Neural cell (in vitro differentiated cells): ENCODE results near the gene ITGAE. TPM values are rescaled to one million over a fixed set of nuclear protein-coding genes. Genes with fewer than 3 reads are reported as not detected.

Source experiments
- H2AFZ ChIP-seq: fragments of 200-600, 300-800 bp; sonication (generic), shearing (Covaris generic); 2 replicates; pipeline ENCODE4 v1.6.0; 2014; ENCODE audit warnings: low read depth, mild to moderate bottlenecking, antibody characterized with exemption, low read length, moderate library complexity
- H3F3A ChIP-seq: fragments of 200-600 bp; shearing (Covaris generic); 2 replicates; pipeline ENCODE4 v1.6.1; 2016; ENCODE audit warnings: mild to moderate bottlenecking, moderate library complexity, mixed read lengths, antibody characterized with exemption, low read length; ENCODE audit not compliant: insufficient read depth, poor library complexity, severe bottlenecking
- H3K27ac ChIP-seq: fragments of 200-600, 300-800 bp; sonication (generic), shearing (Covaris generic); 2 replicates; pipeline ENCODE4 v1.5.1; 2014; ENCODE audit warnings: mild to moderate bottlenecking, low read length, moderate library complexity
- H3K27me3 ChIP-seq: fragments of 300-800, 200-600 bp; sonication (generic), shearing (Covaris generic); 2 replicates; pipeline ENCODE4 v1.6.0; 2014; ENCODE audit warnings: mild to moderate bottlenecking, low read depth, low read length, moderate library complexity; ENCODE audit not compliant: insufficient read depth
- H3K36me3 ChIP-seq: fragments of 300-800, 200-600 bp; sonication (generic), shearing (Covaris generic); 2 replicates; pipeline ENCODE4 v1.5.1; 2014; ENCODE audit warnings: mild to moderate bottlenecking, antibody characterized with exemption, low read length, moderate library complexity; ENCODE audit not compliant: insufficient read depth
- H3K4me2 ChIP-seq: fragments of 300-800, 200-600 bp; sonication (generic), shearing (Covaris generic); 2 replicates; pipeline ENCODE4 v1.6.0; 2014; ENCODE audit warnings: mild to moderate bottlenecking, low read length
- H3K4me3 ChIP-seq: fragments of 300-800, 200-600 bp; sonication (generic), shearing (Covaris generic); 2 replicates; pipeline ENCODE4 v1.5.1; 2014; ENCODE audit warnings: mild to moderate bottlenecking, low read length, moderate library complexity
- H3K79me2 ChIP-seq: fragments of 200-600 bp; shearing (Covaris generic); replicated peaks from 2 replicates; pipeline ENCODE4 v1.6.0; 2014; ENCODE audit warnings: mild to moderate bottlenecking, low read length, moderate library complexity; ENCODE audit not compliant: insufficient read depth
- H3K9ac ChIP-seq: fragments of 300-800, 200-600 bp; sonication (generic), shearing (Covaris generic); 2 replicates; pipeline ENCODE4 v1.6.1; 2016; ENCODE audit warnings: mild to moderate bottlenecking, low read length, mixed read lengths
- H3K9me2 ChIP-seq: fragments of 200-600 bp; shearing (Covaris generic); 2 replicates; pipeline ENCODE4 v1.6.1; 2016; ENCODE audit warnings: mild to moderate bottlenecking, low read length, mixed read lengths; ENCODE audit not compliant: insufficient read depth
- H3K9me3 ChIP-seq: fragments of 200-600, 300-800 bp; sonication (generic), shearing (Covaris generic); 2 replicates; pipeline ENCODE4 v1.6.1; 2016; ENCODE audit warnings: mild to moderate bottlenecking, mixed run types, low read length, moderate library complexity, mixed read lengths
- H4K20me1 ChIP-seq: fragments of 200-600 bp; shearing (Covaris generic); 2 replicates; pipeline ENCODE4 v1.6.1; 2016; ENCODE audit warnings: mild to moderate bottlenecking, mixed run types; ENCODE audit not compliant: insufficient read depth
- CTCF ChIP-seq: fragments of 450-650 bp; IDR thresholded peaks from 2 replicates; pipeline ENCODE4 v1.5.1; 2014; ENCODE audit warnings: antibody characterized with exemption, mild to moderate bottlenecking, moderate library complexity; ENCODE audit not compliant: poor library complexity, severe bottlenecking
- EP300 ChIP-seq: fragments of 450-650 bp; conservative IDR thresholded peaks from 2 replicates; pipeline ENCODE4 v1.6.1; 2014; ENCODE audit warnings: antibody characterized with exemption, mild to moderate bottlenecking, moderate library complexity; ENCODE audit not compliant: poor library complexity, severe bottlenecking
- EZH2 ChIP-seq: fragments of 200-600, 300-800 bp; shearing (Covaris generic), sonication (generic); IDR thresholded peaks from 2 replicates; pipeline ENCODE4 v1.6.1; 2014; ENCODE audit warnings: antibody characterized with exemption, low read length, borderline replicate concordance, mild to moderate bottlenecking; ENCODE audit not compliant: insufficient read depth, poor library complexity, severe bottlenecking
- MXI1 ChIP-seq: fragments of 450-650 bp; conservative IDR thresholded peaks from 2 replicates; pipeline ENCODE4 v1.6.1; 2014; ENCODE audit warnings: antibody characterized with exemption, mild to moderate bottlenecking; ENCODE audit not compliant: poor library complexity, severe bottlenecking
- POLR2AphosphoS5 ChIP-seq: IDR thresholded peaks from 2 replicates; pipeline ENCODE4 v1.6.1; 2012
- RAD21 ChIP-seq: fragments of 450-650 bp; conservative IDR thresholded peaks from 2 replicates; pipeline ENCODE4 v1.6.1; 2014; ENCODE audit warnings: antibody characterized with exemption, mild to moderate bottlenecking, moderate library complexity
- REST ChIP-seq: IDR thresholded peaks from 2 replicates; pipeline ENCODE4 v1.6.1; 2012; ENCODE audit warnings: borderline replicate concordance
- SMC3 ChIP-seq: fragments of 450-650 bp; conservative IDR thresholded peaks from 2 replicates; pipeline ENCODE4 v1.6.1; 2014; ENCODE audit warnings: antibody characterized with exemption, mild to moderate bottlenecking, moderate library complexity; ENCODE audit not compliant: poor library complexity
- TAF1 ChIP-seq: IDR thresholded peaks from 2 replicates; pipeline ENCODE4 v1.6.1; 2012; ENCODE audit warnings: low read depth
- polyA plus RNA-seq: library from polyadenylated mRNA; depleted of rRNA; stranded (reverse); fragments of >200 nt; gene quantifications from 2 replicates; pipeline ENCODE4 v1.2.3, GENCODE V29; 2014

The ITGAE gene
- polyA plus RNA-seq, 1 donor from 2014 or later, result 169 TPM

- no peaks in the 10 kb centered on the region for H3K9me2 ChIP-seq
- no peaks in the 10 kb centered on the region for H3K9me3 ChIP-seq
- no peaks in the 10 kb centered on the region for H3K36me3 ChIP-seq
- H3K9ac ChIP-seq, result no peak overlapping the region
- peak overlapping the region; percentile 97 for H3K4me3 ChIP-seq
- TF ChIP-seq EP300 (no peak), RAD21 (no peak), POLR2AphosphoS5 (no peak), EZH2 (no peak), REST (no peak)
- H3K4me2 ChIP-seq, result no peak overlapping the region
- H3F3A ChIP-seq, result no peaks in the 10 kb centered on the region
- no peaks in the 10 kb centered on the region for H4K20me1 ChIP-seq
- H3K27ac ChIP-seq, result no peak overlapping the region
- H3K79me2 ChIP-seq, result peaks cover 30% of the 10 kb centered on the region
- no peak overlapping the region for H2AFZ ChIP-seq
- H3K27me3 ChIP-seq, result no peaks in the 10 kb centered on the region
These were observed 45.6 kb upstream of the ITGAE start for GRCh38 chr17:3846437-3847164.

GRCh38 chr17:3845621-3846436, 44.8 kb upstream of the ITGAE start, which contains the start of gene NCBP3:
NCBP3 (minus strand) TSS chr17:3846246; CDS start chr17:3846223, 23 bp downstream.
- peak within 1 kb of the TSS; percentile 67 for H3K4me2 ChIP-seq

More at GRCh38 chr17:3845621-3846436, 44.8 kb upstream of the ITGAE start, which contains the start of gene NCBP3:
- H2AFZ ChIP-seq, result peak within 1 kb of the TSS; percentile 99
- no peaks in the 10 kb centered on the region for H3F3A ChIP-seq
- no peaks in the 10 kb centered on the region for H3K27me3 ChIP-seq
- no peaks in the 10 kb centered on the region for H3K9me3 ChIP-seq
- TF ChIP-seq CTCF, result peak; percentile 99
- TF ChIP-seq TAF1, result peak; percentile 83
- peak; percentile 87 for TF ChIP-seq REST
- TF ChIP-seq EZH2, result no peak
- TF ChIP-seq SMC3, result peak; percentile 73
- peak; percentile 57 for TF ChIP-seq RAD21
- TF ChIP-seq MXI1, result peak; percentile 68
- TF ChIP-seq POLR2AphosphoS5, result peak; percentile 93
- peak; percentile 69 for TF ChIP-seq EP300
- no peaks in the 10 kb centered on the region for H4K20me1 ChIP-seq
- peak within 1 kb of the TSS; percentile 96 for H3K27ac ChIP-seq
- peak within 1 kb of the TSS; percentile 98 for H3K9ac ChIP-seq
- H3K9me2 ChIP-seq, result no peaks in the 10 kb centered on the region
- H3K36me3 ChIP-seq, result no peaks in the 10 kb centered on the region
- peaks cover 33% of the 10 kb centered on the region for H3K79me2 ChIP-seq
- peak within 1 kb of the TSS; percentile 97 for H3K4me3 ChIP-seq
